ENCODE data around the gene SLC22A23.

Gene SLC22A23

DNA sequence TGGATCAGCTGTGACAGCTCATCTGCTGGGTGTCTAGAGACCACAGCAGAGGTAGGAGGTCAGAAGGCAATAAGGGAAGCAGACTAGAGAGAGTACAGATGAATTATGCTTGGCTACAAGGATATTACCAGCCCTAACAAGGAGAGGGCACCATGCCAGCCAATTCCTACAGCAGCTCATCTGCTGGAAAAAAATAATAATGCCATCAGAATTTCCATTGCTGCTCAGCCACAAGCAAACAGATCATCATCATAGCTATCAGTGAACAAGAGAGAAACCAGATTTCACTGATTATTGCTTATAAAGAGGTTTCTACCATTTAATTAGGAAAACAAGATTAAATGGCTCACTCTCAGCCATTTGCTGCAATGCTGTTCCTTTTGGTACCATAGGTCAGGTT lies 131.6 kb downstream of the SLC22A23 start:
- DNase-seq (ENCODE audit: extremely low read depth, low read depth) = peak; percentile 23
- TF ChIP-seq, protein P1, sequence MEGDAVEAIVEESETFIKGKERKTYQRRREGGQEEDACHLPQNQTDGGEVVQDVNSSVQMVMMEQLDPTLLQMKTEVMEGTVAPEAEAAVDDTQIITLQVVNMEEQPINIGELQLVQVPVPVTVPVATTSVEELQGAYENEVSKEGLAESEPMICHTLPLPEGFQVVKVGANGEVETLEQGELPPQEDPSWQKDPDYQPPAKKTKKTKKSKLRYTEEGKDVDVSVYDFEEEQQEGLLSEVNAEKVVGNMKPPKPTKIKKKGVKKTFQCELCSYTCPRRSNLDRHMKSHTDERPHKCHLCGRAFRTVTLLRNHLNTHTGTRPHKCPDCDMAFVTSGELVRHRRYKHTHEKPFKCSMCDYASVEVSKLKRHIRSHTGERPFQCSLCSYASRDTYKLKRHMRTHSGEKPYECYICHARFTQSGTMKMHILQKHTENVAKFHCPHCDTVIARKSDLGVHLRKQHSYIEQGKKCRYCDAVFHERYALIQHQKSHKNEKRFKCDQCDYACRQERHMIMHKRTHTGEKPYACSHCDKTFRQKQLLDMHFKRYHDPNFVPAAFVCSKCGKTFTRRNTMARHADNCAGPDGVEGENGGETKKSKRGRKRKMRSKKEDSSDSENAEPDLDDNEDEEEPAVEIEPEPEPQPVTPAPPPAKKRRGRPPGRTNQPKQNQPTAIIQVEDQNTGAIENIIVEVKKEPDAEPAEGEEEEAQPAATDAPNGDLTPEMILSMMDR (IDR thresholded peaks at IDR 0.05; ENCODE audit: low read depth, low read length) = no peak

- TF ChIP-seq, protein P1 (IDR thresholded peaks at IDR 0.05; ENCODE audit: low read depth, low read length) = no peak
- DNase-seq (ENCODE audit: extremely low read depth, low read depth) = peak; percentile 28
These were observed 132.4 kb downstream of the SLC22A23 start for GRCh38 chr6:3324262-3324942.

DNA sequence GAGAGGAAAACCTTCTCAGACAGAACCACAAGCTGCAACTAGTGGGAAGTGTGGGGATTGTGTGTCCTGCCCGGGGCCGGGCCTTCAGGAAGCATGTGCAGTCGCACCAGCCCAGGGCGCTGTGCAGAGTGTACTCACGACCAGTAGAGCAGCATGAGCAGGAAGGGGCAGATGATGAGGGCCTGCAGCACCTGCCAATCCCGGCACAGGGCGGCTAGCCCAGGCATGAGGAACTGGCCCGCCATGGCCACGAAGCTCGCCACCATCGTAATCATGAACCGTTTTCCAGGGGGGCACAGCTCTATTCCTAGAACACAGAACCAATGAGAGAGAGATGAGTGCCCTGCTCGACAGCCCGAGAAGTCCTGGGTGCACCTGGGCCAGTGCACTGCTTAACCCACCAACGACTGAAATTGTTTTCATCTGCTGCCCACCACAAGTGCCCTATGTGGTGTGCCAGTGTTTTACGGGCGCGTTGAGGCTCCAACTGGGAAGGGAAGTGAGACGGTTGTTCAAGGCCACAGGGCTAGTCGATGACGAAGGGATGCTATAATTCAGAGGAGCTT lies 133.1 kb downstream of the SLC22A23 start:
- no peak for DNase-seq (ENCODE audit: extremely low read depth, low read depth)
- TF ChIP-seq, protein P1 (IDR thresholded peaks at IDR 0.05; ENCODE audit: low read depth, low read length) = no peak

DNA sequence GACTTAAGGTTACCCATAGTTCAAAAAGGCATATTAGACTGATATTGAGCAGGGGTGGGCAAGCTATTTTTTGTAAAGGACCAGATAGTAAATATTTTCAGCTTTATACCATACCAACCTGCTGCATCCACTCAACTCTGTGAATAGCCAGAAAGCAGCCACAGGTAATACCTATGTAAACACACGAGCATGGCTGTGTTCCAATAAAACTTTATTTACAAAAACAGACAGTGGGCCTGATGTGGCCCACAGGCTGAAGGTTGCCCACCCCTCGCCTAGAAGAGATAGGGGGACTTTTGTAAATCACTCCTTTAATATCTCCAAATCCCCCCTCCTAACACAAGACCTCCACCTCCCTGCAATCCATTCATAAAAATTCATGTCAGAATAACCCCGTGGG lies 133.7 kb downstream of the SLC22A23 start:
- DNase-seq (ENCODE audit: extremely low read depth, low read depth) = no peak
- TF ChIP-seq, protein P1 (IDR thresholded peaks at IDR 0.05; ENCODE audit: low read depth, low read length) = no peak

GRCh38 chr6:3322366-3322890 lies 134.4 kb downstream of the SLC22A23 start:
- DNase-seq (ENCODE audit: extremely low read depth, low read depth) = no peak
- TF ChIP-seq, protein P1 (IDR thresholded peaks at IDR 0.05; ENCODE audit: low read depth, low read length) = no peak

- TF ChIP-seq, protein P1 (IDR thresholded peaks at IDR 0.05; ENCODE audit: low read depth, low read length) = no peak
- no peak for DNase-seq (ENCODE audit: extremely low read depth, low read depth)
These were observed 135.0 kb downstream of the SLC22A23 start for GRCh38 chr6:3321875-3322274.

GRCh38 chr6:3321042-3321441 lies 135.8 kb downstream of the SLC22A23 start:
- TF ChIP-seq, protein P1 (IDR thresholded peaks at IDR 0.05; ENCODE audit: low read depth, low read length) = no peak
- no peak for DNase-seq (ENCODE audit: extremely low read depth, low read depth)

Measured in AG09319 (cell line).